ENCODE data around the gene TTC24.
A peak's percentile ranks its signal among the peaks of the same experiment; 100 is the strongest.
"Not testable (repeated sequence)": the region's sequence is repeated elsewhere in the genome, so short reads cannot be mapped to it uniquely, and the experiment has no call there.

TTC24 gene

DNA sequence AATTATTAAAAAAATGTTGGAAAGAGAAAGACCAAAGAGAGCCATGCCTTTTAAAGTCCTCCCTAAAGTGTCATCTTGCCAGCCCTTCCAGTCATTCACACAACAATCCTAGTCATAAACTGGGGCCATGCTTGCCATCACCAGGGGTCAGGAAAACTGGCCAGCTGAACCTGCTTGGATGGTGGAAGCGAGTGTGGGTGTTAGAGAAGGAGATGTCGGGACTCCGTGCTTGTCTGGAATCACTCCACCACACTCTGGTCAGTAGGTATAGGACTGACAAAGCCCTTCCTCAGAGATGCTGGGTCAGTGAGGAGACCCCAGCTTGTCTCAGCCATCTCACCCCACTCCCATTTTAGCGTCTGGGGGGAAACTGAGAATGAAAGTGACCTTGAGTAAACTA is 36.4 kb downstream of the TTC24 start:
- DNase-seq = no peak

DNA sequence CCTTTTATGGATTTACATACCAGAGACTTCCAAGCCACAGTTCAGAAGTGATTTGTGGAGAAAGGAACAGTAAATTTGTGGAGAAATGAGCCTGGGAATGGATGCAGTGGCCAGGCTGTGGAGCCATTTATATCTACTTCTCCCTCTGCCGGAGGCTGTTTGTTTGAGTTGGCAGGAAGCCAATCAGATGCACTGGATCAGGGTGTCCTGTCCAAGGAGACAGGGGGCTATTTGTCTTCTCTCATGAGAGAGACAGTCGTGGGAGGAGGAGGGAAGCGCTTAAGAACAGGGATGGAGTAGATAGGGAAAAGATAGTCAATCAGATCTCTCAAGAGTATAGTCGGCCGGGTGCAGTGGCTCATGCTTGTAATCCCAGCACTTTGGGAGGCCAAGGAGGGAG is 36.9 kb downstream of the TTC24 start:
- DNase-seq = no peak

DNA sequence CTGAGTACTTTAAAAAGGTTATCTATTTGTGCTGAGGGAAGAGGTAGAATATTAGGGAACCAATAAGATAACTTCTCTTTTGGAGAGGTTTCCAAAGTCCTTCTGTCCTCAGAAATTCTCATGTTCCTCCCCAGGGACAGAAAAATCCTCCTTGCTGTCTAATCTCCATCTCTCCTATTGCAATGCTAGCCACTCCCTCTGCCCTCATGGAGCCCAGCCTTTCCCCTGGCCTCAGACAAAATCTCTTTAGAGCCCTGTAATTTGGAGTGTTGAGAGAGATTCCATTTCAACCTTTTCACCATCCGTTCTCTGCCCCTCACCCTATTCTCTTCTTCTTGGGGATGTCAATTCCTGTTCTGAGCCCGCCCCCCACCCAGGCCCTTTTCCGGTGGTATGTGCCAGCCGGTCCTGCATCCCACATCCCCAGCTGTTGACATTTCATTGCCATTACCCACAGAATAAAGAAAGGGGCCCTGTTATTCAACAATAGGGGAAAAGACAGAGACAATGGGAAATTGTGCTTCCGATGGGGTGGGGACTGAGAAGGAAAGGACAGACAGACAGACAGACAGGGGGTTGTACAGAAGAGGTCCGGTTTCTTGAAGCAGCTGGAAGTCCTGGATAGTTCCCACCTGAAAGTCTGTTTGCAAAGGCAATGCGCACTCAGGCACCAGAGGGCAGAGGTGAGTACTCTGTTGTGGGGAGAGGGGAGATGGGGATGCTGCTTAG is 39.5 kb downstream of the TTC24 start, which contains the start of gene HAPLN2:
TSS of gene HAPLN2 (plus strand) at position 563 of the 729 bp plus-strand sequence. CDS start 4,076 bp downstream, outside the sequence.
- no peak for DNase-seq

DNA sequence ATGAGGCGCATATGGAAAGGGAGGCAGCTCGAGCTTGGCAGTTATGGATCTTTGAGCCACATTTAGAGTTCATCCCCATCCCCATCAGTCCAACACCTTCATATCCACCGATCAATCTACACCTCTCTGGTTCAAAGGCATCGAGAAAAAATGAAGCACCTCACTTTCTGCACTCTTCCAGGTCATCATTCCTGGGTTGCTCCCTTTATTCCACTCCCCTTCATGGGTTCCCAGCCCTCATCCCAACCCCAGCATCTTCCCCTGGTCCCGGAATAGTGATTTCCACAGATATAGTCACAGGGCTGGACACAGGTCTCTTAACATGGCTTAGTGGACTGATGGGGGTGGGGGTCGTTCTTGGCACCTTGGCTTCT is 40.0 kb downstream of the TTC24 start:
- no peak for DNase-seq

DNA sequence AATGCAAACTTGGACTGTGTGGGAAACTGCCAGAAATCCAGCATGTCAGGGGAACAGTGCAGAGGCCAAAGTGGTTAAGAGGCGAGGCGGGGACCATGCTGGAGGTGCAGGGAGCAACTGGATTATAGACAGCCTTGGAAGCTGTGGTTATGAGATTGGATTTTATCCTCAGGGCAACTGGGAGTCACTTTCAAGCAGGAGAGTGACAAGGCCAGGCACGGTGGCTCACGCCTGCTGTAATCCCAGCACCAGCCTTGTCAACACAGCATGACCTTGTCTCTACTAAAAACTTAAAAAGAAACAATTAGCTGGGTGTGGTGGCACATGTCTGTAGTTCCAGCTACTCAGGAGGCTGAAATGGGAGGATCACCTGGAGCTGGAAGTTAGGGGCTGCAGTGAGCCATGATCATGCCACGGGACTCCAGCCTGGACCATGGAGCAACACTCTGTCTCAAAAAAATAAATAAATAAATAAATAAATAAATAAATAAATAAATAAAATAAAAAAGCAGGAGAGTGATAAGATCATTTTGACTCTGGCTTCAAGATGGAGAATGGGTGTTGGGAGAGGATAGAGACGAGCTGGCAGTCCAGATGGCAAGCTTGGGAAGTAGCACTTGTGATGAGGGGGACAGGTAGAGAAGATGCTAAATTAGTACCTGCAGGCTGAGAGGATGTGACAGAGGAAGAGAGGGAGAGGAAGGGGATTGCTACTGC is 43.2 kb downstream of the TTC24 start:
- DNase-seq = no peak

DNA sequence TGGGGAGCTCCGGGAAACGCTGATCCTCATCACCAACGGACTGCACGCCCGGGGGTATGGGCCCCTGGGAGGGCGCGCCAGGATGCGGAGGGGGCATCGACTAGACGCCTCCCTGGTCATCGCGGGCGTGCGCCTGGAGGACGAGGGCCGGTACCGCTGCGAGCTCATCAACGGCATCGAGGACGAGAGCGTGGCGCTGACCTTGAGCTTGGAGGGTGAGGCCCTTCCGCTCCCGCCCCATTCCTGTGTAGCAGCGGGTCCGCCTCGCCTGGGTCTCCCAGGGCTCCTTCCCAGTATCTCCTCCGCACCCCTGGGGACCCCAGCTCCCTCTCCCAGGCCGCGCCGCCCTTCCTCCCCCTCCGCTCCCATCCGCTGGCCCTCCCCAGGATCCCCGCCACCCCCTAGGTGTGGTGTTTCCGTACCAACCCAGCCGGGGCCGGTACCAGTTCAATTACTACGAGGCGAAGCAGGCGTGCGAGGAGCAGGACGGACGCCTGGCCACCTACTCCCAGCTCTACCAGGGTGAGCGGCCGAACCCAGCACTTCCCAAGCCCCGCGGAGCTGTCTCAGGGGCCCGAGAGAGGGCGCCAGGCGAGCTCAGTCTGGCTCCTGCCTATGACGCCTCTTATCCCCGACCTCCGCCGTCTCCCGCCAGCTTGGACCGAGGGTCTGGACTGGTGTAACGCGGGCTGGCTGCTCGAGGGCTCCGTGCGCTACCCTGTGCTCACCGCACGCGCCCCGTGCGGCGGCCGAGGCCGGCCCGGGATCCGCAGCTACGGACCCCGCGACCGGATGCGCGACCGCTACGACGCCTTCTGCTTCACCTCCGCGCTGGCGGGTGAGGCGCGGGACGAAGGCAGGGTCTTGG is 44.7 kb downstream of the TTC24 start:
- no peak for DNase-seq

DNA sequence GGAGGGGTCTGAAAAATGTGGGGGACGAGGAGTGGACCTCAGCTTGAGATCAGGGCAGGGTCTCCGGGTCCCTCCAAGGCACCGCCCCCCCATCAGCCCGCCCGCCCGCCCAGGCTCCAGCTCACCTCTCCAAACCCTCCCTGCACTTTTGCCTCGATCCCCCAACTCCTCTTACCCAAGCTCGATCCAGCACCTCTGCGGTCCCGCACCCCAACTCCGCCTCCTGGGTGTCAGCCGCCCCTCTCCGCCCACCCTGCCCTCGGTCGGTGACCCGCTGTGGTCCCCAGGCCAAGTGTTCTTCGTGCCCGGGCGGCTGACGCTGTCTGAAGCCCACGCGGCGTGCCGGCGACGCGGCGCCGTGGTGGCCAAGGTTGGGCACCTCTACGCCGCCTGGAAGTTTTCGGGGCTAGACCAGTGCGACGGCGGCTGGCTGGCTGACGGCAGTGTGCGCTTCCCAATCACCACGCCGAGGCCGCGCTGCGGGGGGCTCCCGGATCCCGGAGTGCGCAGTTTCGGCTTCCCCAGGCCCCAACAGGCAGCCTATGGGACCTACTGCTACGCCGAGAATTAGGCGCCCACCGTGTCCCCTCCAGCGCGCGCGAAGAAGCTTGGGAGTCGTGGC is 45.4 kb downstream of the TTC24 start:
- DNase-seq = no peak

DNA sequence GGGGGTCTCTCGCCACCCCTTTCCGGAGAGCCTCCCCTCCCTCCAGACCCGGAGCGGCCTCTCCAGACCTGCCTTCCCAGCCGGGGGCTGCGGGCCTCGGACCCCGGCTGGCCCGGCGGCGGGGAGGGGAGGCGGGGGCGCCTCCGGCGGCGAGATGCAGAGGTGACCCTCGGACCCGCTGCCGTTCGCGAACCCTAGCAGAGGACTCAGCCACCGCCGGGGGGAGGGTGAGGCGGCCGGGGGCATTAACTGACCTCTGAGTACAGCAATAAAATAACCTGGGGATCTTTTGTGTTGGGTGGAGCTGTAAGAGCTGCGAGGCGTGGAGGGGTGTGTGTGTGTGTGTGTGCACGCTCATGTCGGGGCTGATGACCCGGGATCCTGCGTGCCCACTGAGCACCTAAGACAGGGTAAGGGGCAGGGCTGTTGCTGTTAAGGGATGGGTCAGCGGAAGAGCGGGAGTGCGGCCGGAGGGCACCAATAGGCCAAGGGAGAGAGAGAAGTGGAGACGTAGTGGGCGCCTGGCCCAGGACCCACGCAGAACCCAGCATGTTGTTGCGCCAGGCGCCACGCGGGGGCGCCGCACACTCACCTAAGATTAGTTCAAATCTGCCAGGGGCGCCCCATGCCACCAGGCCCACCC is 46.0 kb downstream of the TTC24 start:
- peak; percentile 27 to 53 for DNase-seq

DNA sequence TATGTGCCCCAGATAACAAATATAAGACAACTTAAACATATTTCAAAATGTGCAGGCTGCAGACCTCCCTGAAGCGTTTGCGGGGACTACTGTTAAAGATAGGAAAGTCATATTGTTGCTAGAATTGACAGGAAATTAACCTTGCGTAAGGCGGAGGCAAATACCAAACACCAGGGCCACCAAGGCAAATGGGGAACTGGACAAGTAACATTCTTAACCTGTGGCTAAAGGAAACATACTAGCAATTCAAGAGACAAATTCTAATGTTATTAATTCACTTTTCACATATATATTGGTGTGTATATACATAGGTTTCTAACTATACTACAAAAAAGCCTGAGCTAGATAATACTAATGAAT is 46.5 kb downstream of the TTC24 start:
- no peak for DNase-seq

DNA sequence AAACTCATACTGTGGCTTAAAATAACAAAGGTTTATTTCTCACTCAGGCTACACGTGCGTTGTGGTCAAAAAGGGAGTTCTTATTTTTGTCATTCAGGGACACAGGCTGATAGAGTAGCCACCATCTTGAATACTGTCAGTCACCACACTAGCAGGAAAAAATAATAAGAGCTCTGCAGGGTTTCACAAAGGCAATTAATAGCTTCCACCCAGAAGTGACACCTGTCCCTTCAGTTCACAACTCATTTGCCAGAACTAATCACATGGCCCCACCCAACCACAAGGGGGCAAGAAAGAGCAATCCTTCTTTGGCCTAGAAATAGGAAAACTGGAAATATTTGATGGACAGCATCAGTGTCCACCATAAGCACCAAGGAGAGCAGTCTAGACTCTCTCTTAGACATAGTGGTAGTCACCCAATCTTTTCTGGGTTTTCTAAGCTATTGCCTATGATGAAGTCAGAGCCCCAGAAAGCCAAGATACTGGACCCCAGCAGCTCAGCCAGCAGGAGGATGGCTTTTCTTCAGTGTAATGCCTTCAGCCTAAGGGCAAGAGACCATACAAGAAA is 47.9 kb downstream of the TTC24 start:
- DNase-seq = no peak

DNA sequence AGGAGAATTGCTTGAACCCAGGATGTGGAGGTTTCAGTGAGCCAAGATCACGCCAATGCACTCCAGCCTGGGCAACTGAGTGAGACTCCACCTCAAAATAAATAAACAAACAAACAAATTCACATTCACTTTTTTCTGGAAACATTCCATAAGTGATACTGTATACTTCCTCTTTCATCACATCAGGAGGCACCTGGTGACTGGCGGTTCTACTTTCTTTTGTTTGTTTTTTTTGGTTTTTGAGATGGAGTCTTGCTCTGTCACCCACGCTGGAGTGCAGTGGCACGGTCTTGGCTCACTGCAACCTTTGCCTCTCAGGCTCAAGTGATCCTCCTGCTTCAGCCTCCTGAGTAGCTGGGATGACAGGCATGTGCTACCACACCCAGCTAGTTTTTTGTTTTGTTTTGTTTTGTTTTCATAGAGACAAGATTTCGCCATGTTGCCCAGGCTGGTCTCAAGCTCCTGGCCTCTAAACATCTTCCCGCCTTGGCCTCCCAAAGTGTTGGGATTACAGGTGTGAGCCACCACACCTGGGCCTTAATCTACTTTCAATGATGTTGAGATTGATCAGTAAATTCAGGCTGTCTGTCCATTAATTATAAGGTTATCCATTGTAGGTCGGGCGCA is 50.4 kb downstream of the TTC24 start:
- no peak for DNase-seq

DNA sequence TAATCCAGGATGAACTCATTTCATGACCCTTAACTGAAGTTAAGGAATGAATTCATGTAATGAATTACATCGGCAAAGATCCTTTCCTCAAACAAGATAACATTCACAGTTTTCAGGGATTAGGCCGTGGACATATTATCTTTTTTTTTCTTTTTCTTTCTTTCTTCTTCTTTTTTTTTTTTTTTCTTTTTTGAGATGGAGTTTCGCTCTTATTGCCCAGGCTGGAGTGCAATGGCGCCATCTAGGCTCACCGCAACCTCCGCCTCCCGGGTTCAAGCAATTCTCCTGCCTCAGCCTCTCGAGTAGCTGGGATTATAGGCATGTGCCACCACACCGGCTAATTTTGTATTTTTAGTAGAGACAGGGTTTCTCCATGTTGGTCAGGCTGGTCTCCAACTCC is 51.6 kb downstream of the TTC24 start:
- DNase-seq = not testable (repeated sequence)

DNA sequence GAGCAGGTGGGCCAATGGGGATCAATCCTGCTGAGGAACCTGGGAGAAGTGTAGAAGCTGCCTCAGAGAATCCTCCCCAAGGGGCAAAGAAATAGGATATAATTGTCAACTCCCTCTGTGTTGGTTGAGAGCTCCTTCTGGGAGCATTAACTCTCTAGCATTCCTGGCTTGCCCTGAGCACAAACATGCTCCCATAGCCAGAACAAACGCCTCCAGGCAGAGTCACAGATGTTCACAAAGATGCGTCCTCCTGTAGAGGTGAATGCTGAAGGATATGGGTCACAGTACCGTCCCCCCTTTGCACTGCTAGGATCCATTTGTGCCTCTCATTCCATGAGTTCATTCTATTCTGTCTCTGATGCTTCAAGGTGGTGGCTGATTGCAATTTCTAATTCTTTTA is 52.8 kb downstream of the TTC24 start:
- no peak for DNase-seq
